Adrenal gland (tissue), 12 donors: Measurements from ENCODE around the gene TNS4. TPM values are rescaled to one million over a fixed set of nuclear protein-coding genes. Genes with fewer than 3 reads are reported as not detected.

ENCODE experiments used
- DNase-seq, 7 donors: peaks; one replicate each; pipeline ENCODE4 v3.0.0-alpha.2; 2019 to 2020
- H3K27ac ChIP-seq, 5 donors: fragments of 200-600 bp; sonication (generic) in 4 of 5; 1 replicate in 3 of 5; 2 replicates in 2 of 5; pipeline versions ENCODE4 v1.5.1 to v1.8.0; 2016 to 2020; ENCODE audit warnings: mild to moderate bottlenecking in 1 of 5
- H3K27me3 ChIP-seq: fragments of 200-600 bp; 2 replicates; pipeline ENCODE4 v1.8.0; 2021
- H3K36me3 ChIP-seq, 2 donors: fragments of 200-600 bp; replicated peaks in 1 of 2; 1 replicate in 1 of 2; 2 replicates in 1 of 2; pipeline versions ENCODE4 v1.5.1 to v1.8.0; 2018 to 2022
- H3K4me1 ChIP-seq, 2 donors: fragments of 200-600 bp; replicated peaks in 1 of 2; 1 replicate in 1 of 2; 2 replicates in 1 of 2; pipeline versions ENCODE4 v1.5.1 to v1.8.0; 2018 to 2021
- H3K4me3 ChIP-seq, 4 donors: fragments of 200-600 bp; sonication (generic) in 3 of 4; one replicate each; pipeline ENCODE4 v1.5.1; 2016 to 2018
- H3K9me3 ChIP-seq, 3 donors: fragments of 200-600 bp; sonication (generic) in 1 of 3; replicated peaks in 1 of 3; 1 replicate in 2 of 3; 2 replicates in 1 of 3; pipeline versions ENCODE4 v1.5.1 to v1.8.0; 2016 to 2021
- CTCF ChIP-seq, 6 experiments: fragments of 450-650 bp in 4 of 6; fragments of 200-600 bp in 2 of 6; sonication (generic) in 1 of 6; IDR thresholded peaks; 1 replicate in 5 of 6; 2 replicates in 1 of 6; pipeline versions ENCODE4 v1.5.1 to v1.8.0; 2016 to 2021; ENCODE audit warnings: antibody characterized with exemption in 6 of 6, mild to moderate bottlenecking in 2 of 6, moderate library complexity in 1 of 6
- POLR2A ChIP-seq, 2 donors: fragments of 450-650 bp; IDR thresholded peaks; one replicate each; pipeline ENCODE4 v1.6.1; 2017; ENCODE audit warnings: antibody characterized with exemption in 2 of 2, mild to moderate bottlenecking in 2 of 2, moderate library complexity in 1 of 2
- WGBS, 4 donors: extraction: QIAGEN DNeasy Blood & Tissue Kit in 2 of 4; methylation state at CpG; one replicate each; pipeline versions ENCODE4 v1.1.5 to v1.1.7; 2013 to 2017; 5-methylcytosine and 5-hydroxymethylcytosine counted together
- intact Hi-C, 2 donors: fragments of 100-400 bp; cut with DNase I; formaldehyde crosslinking; loops; one replicate each; pipeline versions ENCODE4 v1.14.1 to v1.15.0; 2022 to 2023
- polyA plus RNA-seq, 3 donors: library from polyadenylated mRNA; stranded (reverse); fragments of 200-250 nt in 2 of 3; fragments of 350-450 nt in 1 of 3; fragmentation: Illumina TruSeq in 1 of 3; extraction: RNeasy Lipid Tissue Mini Kit (QIAGEN cat#74804) in 1 of 3; gene quantifications; one replicate each; pipeline ENCODE4 v1.2.3, GENCODE V29; 2013 to 2014
- total RNA-seq, 9 donors: library from RNA; depleted of rRNA in 4 of 9; stranded (reverse); fragments of >200 nt in 4 of 9; fragments of 120-200 nt in 1 of 9; fragmentation: NEBNext Ultra II Directional in 1 of 9; extraction: Animal tissue kit (Norgen Biotek cat#: 25700) in 1 of 9; gene quantifications; one replicate each; pipeline versions ENCODE4 v1.1.0 to v1.2.4, GENCODE V29; 2013 to 2023
- donor health status: healthy with polysubstance abuse.
- donor health status: Bipolar disorder and iron deficiency.
- donor health status: DM: yes; HTN: yes; CAD: no.
- donor health status: DM: no; HTN: no; CAD: no.
- donor health status: DM: no; HTN: no; CAD: no.
- donor health status: DM: yes; HTN: yes; CAD: no.

The TNS4 gene
- total and polyA plus RNA-seq, 12 donors: 0.07 to 0.32 (median 0.11) TPM; not detected in 7

GRCh38 chr17:40443196-40443987 lies 58.0 kb downstream of the TNS4 start, which contains the start of gene IGFBP4:
IGFBP4 (plus strand) TSS chr17:40443450; CDS start chr17:40443736, 286 bp downstream.
- Histone ChIP-seq H3K4me3 (peak within 1 kb of the TSS in 2 of 4 donors; percentile 32 to 60), H3K4me1 (peaks cover 0 to 24% of the 10 kb centered on the region in 2 donors), H3K27me3 (no peaks in the 10 kb centered on the region), H3K9me3 (no peaks in the 10 kb centered on the region), H3K36me3 (no peaks in the 10 kb centered on the region), H3K27ac (peak within 1 kb of the TSS in 4 of 5 donors; percentile 64 to 97 (median 81))
- DNase-seq: peak; percentile 66 to 75 (median 73)
- TF ChIP-seq CTCF (IDR thresholded peaks at IDR 0.05): peak in 1 of 6 experiments; percentile 34
- TF ChIP-seq POLR2A (IDR thresholded peaks at IDR 0.05): peak; percentile 72
- intact Hi-C loops: loop anchor here (2.0 to 10.0 kb wide), 4 partner anchors 89 to 121 kb away; partner anchors contain the start of gene CCR7 (in 1 of the 2)
- WGBS, 4 donors: 1 to 2% (median 1%) methylated on average over 16 to 98 of the region's 98 CpGs; no CpG with 5 or more reads in 1 of the 4 donors

GRCh38 chr17:40442392-40443195 lies 58.8 kb downstream of the TNS4 start:
- TF ChIP-seq POLR2A (IDR thresholded peaks at IDR 0.05) (no peak), CTCF (IDR thresholded peaks at IDR 0.05) (peak in 1 of 6 experiments; percentile 19)
- H3K4me1 ChIP-seq: peaks cover 0 to 16% of the 10 kb centered on the region in 2 donors
- H3K9me3 ChIP-seq: no peaks in the 10 kb centered on the region
- H3K4me3 ChIP-seq: peak overlapping the region in 2 of 4 donors; percentile 16 to 60
- DNase-seq: peak in 1 of 7 donors; percentile 35
- H3K27me3 ChIP-seq: no peaks in the 10 kb centered on the region
- intact Hi-C loops: loop anchor here (2.0 to 10.0 kb wide), 4 partner anchors 90 to 122 kb away; partner anchors contain the start of gene CCR7 (in 1 of the 2)
- H3K36me3 ChIP-seq: no peaks in the 10 kb centered on the region
- peak overlapping the region in 4 of 5 donors; percentile 64 to 97 (median 81) for H3K27ac ChIP-seq
- WGBS, 4 donors: 47 to 62% (median 53%) methylated on average over 9 to 29 of the region's 29 CpGs

- WGBS, 4 donors: 53 to 73% (median 68%) methylated on average over 4 of the region's 4 CpGs
- Histone ChIP-seq H3K27me3 (no peaks in the 10 kb centered on the region), H3K9me3 (no peaks in the 10 kb centered on the region), H3K27ac (no peak overlapping the region), H3K4me1 (peaks cover 0 to 7% of the 10 kb centered on the region in 2 donors), H3K36me3 (no peaks in the 10 kb centered on the region), H3K4me3 (no peak overlapping the region)
- intact Hi-C loops: loop anchor here (5.0 to 10.0 kb wide), 3 partner anchors 92 to 125 kb away; partner anchors contain the start of gene CCR7 (in 1 of the 2)
- DNase-seq: peak in 1 of 7 donors; percentile 9
- TF ChIP-seq POLR2A (IDR thresholded peaks at IDR 0.05) (no peak), CTCF (IDR thresholded peaks at IDR 0.05) (no peak)
Measured at GRCh38 chr17:40440166-40440565, 61.3 kb downstream of the TNS4 start.
